Ectodermal cell (in vitro differentiated cells): ENCODE results near the gene UMAD1.

Experiments
- H3K27ac ChIP-seq: 2 replicates; pipeline ENCODE4 v1.7.0; 2013; ENCODE audit warnings: mild to moderate bottlenecking, low read depth, low read length; ENCODE audit not compliant: insufficient read depth, poor library complexity, severe bottlenecking
- H3K27me3 ChIP-seq: 2 replicates; pipeline ENCODE4 v1.7.0; 2013; ENCODE audit warnings: mild to moderate bottlenecking, low read length; ENCODE audit not compliant: insufficient read depth, control insufficient read depth, poor library complexity, severe bottlenecking
- H3K36me3 ChIP-seq: one replicate; pipeline ENCODE4 v1.7.0; 2013; ENCODE audit warnings: low read length; ENCODE audit not compliant: control insufficient read depth, insufficient read depth
- H3K4me1 ChIP-seq: one replicate; pipeline ENCODE4 v1.7.0; 2013; ENCODE audit warnings: low read length; ENCODE audit not compliant: control insufficient read depth, insufficient read depth
- H3K4me3 ChIP-seq: 2 replicates; pipeline ENCODE4 v1.7.0; 2013; ENCODE audit warnings: low read depth, low read length, control low read depth; ENCODE audit not compliant: insufficient read depth
- H3K9me3 ChIP-seq: 2 replicates; pipeline ENCODE4 v1.7.0; 2013; ENCODE audit warnings: mild to moderate bottlenecking, low read length, moderate library complexity; ENCODE audit not compliant: control insufficient read depth
- WGBS, 2 experiments: methylation state at CpG; one replicate each; pipeline ENCODE4 v1.1.7; 2013; ENCODE audit warnings: missing lambda C conversion rate in 2 of 2; 5-methylcytosine and 5-hydroxymethylcytosine counted together

UMAD1 gene

GRCh38 chr7:7912937-7913336, 272.4 kb downstream of the UMAD1 start:
- 100% methylated on average over 1 of the region's 3 CpGs; no CpG with 5 or more reads in 1 of the 2 experiments for WGBS, 2 experiments
- Histone ChIP-seq H3K36me3 (no peaks in the 10 kb centered on the region), H3K27ac (no peak overlapping the region), H3K4me1 (no peaks in the 10 kb centered on the region), H3K4me3 (no peak overlapping the region), H3K9me3 (no peaks in the 10 kb centered on the region), H3K27me3 (no peaks in the 10 kb centered on the region)

- Histone ChIP-seq H3K9me3 (no peaks in the 10 kb centered on the region), H3K4me1 (no peaks in the 10 kb centered on the region), H3K27ac (no peak overlapping the region), H3K27me3 (no peaks in the 10 kb centered on the region), H3K4me3 (no peak overlapping the region), H3K36me3 (no peaks in the 10 kb centered on the region)
- 89 to 91% methylated on average over 3 of the region's 3 CpGs for WGBS, 2 experiments
Observed at GRCh38 chr7:7913504-7913903, 273.0 kb downstream of the UMAD1 start.

GRCh38 chr7:7914547-7914946, 274.0 kb downstream of the UMAD1 start:
- Histone ChIP-seq H3K27me3 (no peaks in the 10 kb centered on the region), H3K4me3 (no peak overlapping the region), H3K27ac (no peak overlapping the region), H3K4me1 (no peaks in the 10 kb centered on the region), H3K36me3 (no peaks in the 10 kb centered on the region), H3K9me3 (no peaks in the 10 kb centered on the region)
- 91% methylated on average over 2 of the region's 2 CpGs for WGBS, 2 experiments

GRCh38 chr7:7916064-7916463, 275.5 kb downstream of the UMAD1 start:
- 83 to 96% methylated on average over 1 of the region's 1 CpG for WGBS, 2 experiments
- Histone ChIP-seq H3K4me3 (no peak overlapping the region), H3K27ac (no peak overlapping the region), H3K36me3 (no peaks in the 10 kb centered on the region), H3K27me3 (no peaks in the 10 kb centered on the region), H3K4me1 (no peaks in the 10 kb centered on the region), H3K9me3 (no peaks in the 10 kb centered on the region)

- Histone ChIP-seq H3K27me3 (no peaks in the 10 kb centered on the region), H3K4me3 (no peak overlapping the region), H3K27ac (no peak overlapping the region), H3K4me1 (no peaks in the 10 kb centered on the region), H3K36me3 (no peaks in the 10 kb centered on the region), H3K9me3 (no peaks in the 10 kb centered on the region)
- 92 to 97% methylated on average over 1 of the region's 1 CpG for WGBS, 2 experiments
Observed at GRCh38 chr7:7917593-7917992, 277.0 kb downstream of the UMAD1 start.

- H3K27ac ChIP-seq: no peak overlapping the region
- H3K9me3 ChIP-seq: no peaks in the 10 kb centered on the region
- H3K36me3 ChIP-seq: no peaks in the 10 kb centered on the region
- H3K4me3 ChIP-seq: no peak overlapping the region
- peaks cover 7% of the 10 kb centered on the region for H3K4me1 ChIP-seq
- no peaks in the 10 kb centered on the region for H3K27me3 ChIP-seq
Observed at GRCh38 chr7:7918736-7919448, 278.3 kb downstream of the UMAD1 start.

- H3K9me3 ChIP-seq: no peaks in the 10 kb centered on the region
- H3K4me3 ChIP-seq: no peak overlapping the region
- no peaks in the 10 kb centered on the region for H3K27me3 ChIP-seq
- no peak overlapping the region for H3K27ac ChIP-seq
- no peaks in the 10 kb centered on the region for H3K36me3 ChIP-seq
- 88 to 100% methylated on average over 2 of the region's 2 CpGs for WGBS, 2 experiments
- peaks cover 13% of the 10 kb centered on the region for H3K4me1 ChIP-seq
Observed at GRCh38 chr7:7919449-7919945, 278.9 kb downstream of the UMAD1 start.

GRCh38 chr7:7920056-7920455, 279.5 kb downstream of the UMAD1 start:
- Histone ChIP-seq H3K4me3 (no peak overlapping the region), H3K36me3 (no peaks in the 10 kb centered on the region), H3K4me1 (peaks cover 15% of the 10 kb centered on the region), H3K9me3 (no peaks in the 10 kb centered on the region), H3K27me3 (no peaks in the 10 kb centered on the region), H3K27ac (no peak overlapping the region)
- whole genome bisulfite sequencing, 2 experiments: 65 to 66% methylated on average over 2 of the region's 2 CpGs

- WGBS, 2 experiments: 58 to 65% methylated on average over 3 of the region's 3 CpGs
- peaks cover 15% of the 10 kb centered on the region for H3K4me1 ChIP-seq
- H3K4me3 ChIP-seq: no peak overlapping the region
- no peaks in the 10 kb centered on the region for H3K27me3 ChIP-seq
- H3K27ac ChIP-seq: no peak overlapping the region
- H3K36me3 ChIP-seq: no peaks in the 10 kb centered on the region
- H3K9me3 ChIP-seq: no peaks in the 10 kb centered on the region
Observed at GRCh38 chr7:7920481-7920880, 279.9 kb downstream of the UMAD1 start.

GRCh38 chr7:7921830-7922229, 281.3 kb downstream of the UMAD1 start:
- no peak overlapping the region for H3K4me3 ChIP-seq
- H3K27me3 ChIP-seq: no peaks in the 10 kb centered on the region
- H3K9me3 ChIP-seq: no peaks in the 10 kb centered on the region
- peaks cover 15% of the 10 kb centered on the region for H3K4me1 ChIP-seq
- H3K27ac ChIP-seq: no peak overlapping the region
- no peaks in the 10 kb centered on the region for H3K36me3 ChIP-seq
